Measurements from ENCODE around the gene AFG1L. TPM values are rescaled to one million over a fixed set of nuclear protein-coding genes. Genes with fewer than 3 reads are reported as not detected.
"Not testable (repeated sequence)": the region's sequence is repeated elsewhere in the genome, so short reads cannot be mapped to it uniquely, and the experiment has no call there.

AFG1L gene
- total RNA-seq, 1 donor from 2014 or later = 9.3 TPM

GRCh38 chr6:108408861-108409260, 114.0 kb downstream of the AFG1L start:
- no peak for TF ChIP-seq CTCF (IDR thresholded peaks at IDR 0.05; ENCODE audit: unreplicated experiment)
- no peak overlapping the region for H3K4me3 Mint-ChIP-seq
- peaks cover 50% of the 10 kb centered on the region for H3K9me3 Mint-ChIP-seq
- peaks cover 38% of the 10 kb centered on the region for H3K36me3 Mint-ChIP-seq
- H3K27me3 Mint-ChIP-seq (ENCODE audit: low read depth) = no peaks in the 10 kb centered on the region
- peaks cover 2% of the 10 kb centered on the region for H3K4me1 Mint-ChIP-seq
- no peak overlapping the region for H3K27ac Mint-ChIP-seq
- no peak for DNase-seq (ENCODE audit: low spot score in 2 of 2, unreplicated experiment in 2 of 2)

GRCh38 chr6:108416047-108416833, 121.4 kb downstream of the AFG1L start:
- H3K27ac Mint-ChIP-seq; DNase-seq (ENCODE audit: low spot score in 2 of 2, unreplicated experiment in 2 of 2); H3K4me3 Mint-ChIP-seq; H3K27me3 Mint-ChIP-seq (ENCODE audit: low read depth); H3K4me1 Mint-ChIP-seq: not testable (repeated sequence)
- Mint-ChIP-seq H3K9me3 (peaks cover 39% of the 10 kb centered on the region), H3K36me3 (peaks cover 10% of the 10 kb centered on the region)

GRCh38 chr6:108417027-108417426, 122.2 kb downstream of the AFG1L start:
- H3K36me3 Mint-ChIP-seq = peaks cover 7% of the 10 kb centered on the region
- H3K9me3 Mint-ChIP-seq = peaks cover 35% of the 10 kb centered on the region
- TF ChIP-seq CTCF (IDR thresholded peaks at IDR 0.05; ENCODE audit: unreplicated experiment) = no peak
- DNase-seq (ENCODE audit: low spot score in 2 of 2, unreplicated experiment in 2 of 2) = no peak
- H3K4me3 Mint-ChIP-seq = no peak overlapping the region
- H3K27me3 Mint-ChIP-seq (ENCODE audit: low read depth) = peaks cover 6% of the 10 kb centered on the region
- no peak overlapping the region for H3K27ac Mint-ChIP-seq
- no peaks in the 10 kb centered on the region for H3K4me1 Mint-ChIP-seq

- DNase-seq (ENCODE audit: low spot score in 2 of 2, unreplicated experiment in 2 of 2) = no peak
- peaks cover 6% of the 10 kb centered on the region for H3K27me3 Mint-ChIP-seq (ENCODE audit: low read depth)
- H3K4me1 Mint-ChIP-seq = peaks cover 7% of the 10 kb centered on the region
- no peak overlapping the region for H3K4me3 Mint-ChIP-seq
- H3K9me3 Mint-ChIP-seq = peaks cover 12% of the 10 kb centered on the region
- no peak overlapping the region for H3K27ac Mint-ChIP-seq
- TF ChIP-seq CTCF (IDR thresholded peaks at IDR 0.05; ENCODE audit: unreplicated experiment) = no peak
- H3K36me3 Mint-ChIP-seq = no peaks in the 10 kb centered on the region
Observed at GRCh38 chr6:108419474-108419873, 124.6 kb downstream of the AFG1L start.

- peaks cover 11% of the 10 kb centered on the region for H3K27me3 Mint-ChIP-seq (ENCODE audit: low read depth)
- H3K9me3 Mint-ChIP-seq = peaks cover 9% of the 10 kb centered on the region
- DNase-seq (ENCODE audit: low spot score in 2 of 2, unreplicated experiment in 2 of 2) = no peak
- H3K4me1 Mint-ChIP-seq = peaks cover 7% of the 10 kb centered on the region
- no peak for TF ChIP-seq CTCF (IDR thresholded peaks at IDR 0.05; ENCODE audit: unreplicated experiment)
- H3K27ac Mint-ChIP-seq = no peak overlapping the region
- H3K4me3 Mint-ChIP-seq = no peak overlapping the region
- H3K36me3 Mint-ChIP-seq = no peaks in the 10 kb centered on the region
Observed at GRCh38 chr6:108419934-108420609, 125.2 kb downstream of the AFG1L start.

GRCh38 chr6:108421366-108421765, 126.5 kb downstream of the AFG1L start:
- Mint-ChIP-seq H3K27ac (no peak overlapping the region), H3K36me3 (no peaks in the 10 kb centered on the region), H3K4me3 (no peak overlapping the region), H3K4me1 (peaks cover 7% of the 10 kb centered on the region), H3K9me3 (no peaks in the 10 kb centered on the region), H3K27me3 (ENCODE audit: low read depth) (peaks cover 13% of the 10 kb centered on the region)
- DNase-seq (ENCODE audit: low spot score in 2 of 2, unreplicated experiment in 2 of 2) = no peak
- TF ChIP-seq CTCF (IDR thresholded peaks at IDR 0.05; ENCODE audit: unreplicated experiment) = no peak

Data from mesothelial cell of epicardium (in vitro differentiated cells).